IMR-90 (cell line): Measurements from ENCODE around the gene DZANK1.

Experiments
- BHLHE40 ChIP-seq: fragments of 150-350 bp; IDR thresholded peaks from 2 replicates; pipeline ENCODE4 v1.6.1; 2016; ENCODE audit warnings: mild to moderate bottlenecking, low read depth, low read length
- FOS ChIP-seq: fragments of 150-350 bp; IDR thresholded peaks from 2 replicates; pipeline ENCODE4 v1.6.1; 2016; ENCODE audit warnings: low read depth, low read length
- POLR2A ChIP-seq: IDR thresholded peaks from 2 replicates; pipeline ENCODE4 v1.6.1; 2012; ENCODE audit warnings: mild to moderate bottlenecking, low read depth, low read length
- RAD21 ChIP-seq: IDR thresholded peaks from 2 replicates; pipeline ENCODE4 v1.6.1; 2012; ENCODE audit warnings: low read length, improper control_type of control experiment
- SMC3 ChIP-seq: fragments of 150-350 bp; IDR thresholded peaks from 2 replicates; pipeline ENCODE4 v1.6.1; 2016; ENCODE audit warnings: low read depth, mild to moderate bottlenecking, antibody characterized with exemption, low read length, moderate library complexity
- TF ChIP-seq, protein P1 (sequence below): conservative IDR thresholded peaks from 2 replicates; pipeline ENCODE4 v1.5.1; 2012; ENCODE audit warnings: mild to moderate bottlenecking, low read depth, low read length, improper control_type of control experiment

DNA sequence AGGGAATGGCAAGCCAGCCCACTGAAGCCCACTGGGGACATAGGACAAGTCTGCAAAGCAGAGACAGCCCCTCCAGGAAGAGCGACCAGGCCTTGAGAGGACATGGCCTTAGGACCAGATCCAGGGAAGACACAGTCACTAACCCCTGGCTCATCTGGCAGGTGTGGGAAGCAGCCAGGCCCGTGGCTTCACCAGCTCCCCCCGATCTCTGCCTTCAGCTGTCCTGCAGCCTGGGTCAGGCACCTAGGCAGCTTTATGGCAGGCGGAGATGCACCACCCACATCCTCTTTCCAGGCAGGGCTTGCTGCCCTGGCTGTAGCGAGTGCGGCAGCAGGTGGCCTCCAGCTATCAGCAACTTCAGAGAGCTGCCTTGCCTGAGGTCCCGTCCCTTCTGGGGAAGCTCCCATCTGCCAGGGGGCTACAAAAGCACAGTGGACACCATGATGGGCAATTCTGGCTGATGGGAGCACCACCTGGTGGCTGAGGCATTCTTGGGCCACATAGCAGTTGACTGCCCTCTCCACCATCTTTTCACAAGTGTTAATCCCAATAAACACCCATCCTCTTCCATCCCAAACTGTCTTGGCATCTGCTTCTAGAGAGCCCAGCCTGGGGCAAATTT, 85.8 kb downstream of the DZANK1 start:
- no peak for TF ChIP-seq SMC3
- TF ChIP-seq POLR2A: no peak
- no peak for TF ChIP-seq RAD21
- TF ChIP-seq FOS: no peak
- TF ChIP-seq, protein P1, sequence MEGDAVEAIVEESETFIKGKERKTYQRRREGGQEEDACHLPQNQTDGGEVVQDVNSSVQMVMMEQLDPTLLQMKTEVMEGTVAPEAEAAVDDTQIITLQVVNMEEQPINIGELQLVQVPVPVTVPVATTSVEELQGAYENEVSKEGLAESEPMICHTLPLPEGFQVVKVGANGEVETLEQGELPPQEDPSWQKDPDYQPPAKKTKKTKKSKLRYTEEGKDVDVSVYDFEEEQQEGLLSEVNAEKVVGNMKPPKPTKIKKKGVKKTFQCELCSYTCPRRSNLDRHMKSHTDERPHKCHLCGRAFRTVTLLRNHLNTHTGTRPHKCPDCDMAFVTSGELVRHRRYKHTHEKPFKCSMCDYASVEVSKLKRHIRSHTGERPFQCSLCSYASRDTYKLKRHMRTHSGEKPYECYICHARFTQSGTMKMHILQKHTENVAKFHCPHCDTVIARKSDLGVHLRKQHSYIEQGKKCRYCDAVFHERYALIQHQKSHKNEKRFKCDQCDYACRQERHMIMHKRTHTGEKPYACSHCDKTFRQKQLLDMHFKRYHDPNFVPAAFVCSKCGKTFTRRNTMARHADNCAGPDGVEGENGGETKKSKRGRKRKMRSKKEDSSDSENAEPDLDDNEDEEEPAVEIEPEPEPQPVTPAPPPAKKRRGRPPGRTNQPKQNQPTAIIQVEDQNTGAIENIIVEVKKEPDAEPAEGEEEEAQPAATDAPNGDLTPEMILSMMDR: no peak
- TF ChIP-seq BHLHE40: no peak
